GM18909 (cell line): Measurements from ENCODE around the gene SPTLC1.
"Not testable (repeated sequence)": the region's sequence is repeated elsewhere in the genome, so short reads cannot be mapped to it uniquely, and the experiment has no call there.

Source experiments
- ATAC-seq: cut with Tn5 transposase; IDR thresholded peaks from one replicate; pipeline ENCODE4 v1.9.1; 2021; ENCODE audit warnings: mild to moderate bottlenecking; ENCODE audit not compliant: unreplicated experiment, poor library complexity

SPTLC1 gene

DNA sequence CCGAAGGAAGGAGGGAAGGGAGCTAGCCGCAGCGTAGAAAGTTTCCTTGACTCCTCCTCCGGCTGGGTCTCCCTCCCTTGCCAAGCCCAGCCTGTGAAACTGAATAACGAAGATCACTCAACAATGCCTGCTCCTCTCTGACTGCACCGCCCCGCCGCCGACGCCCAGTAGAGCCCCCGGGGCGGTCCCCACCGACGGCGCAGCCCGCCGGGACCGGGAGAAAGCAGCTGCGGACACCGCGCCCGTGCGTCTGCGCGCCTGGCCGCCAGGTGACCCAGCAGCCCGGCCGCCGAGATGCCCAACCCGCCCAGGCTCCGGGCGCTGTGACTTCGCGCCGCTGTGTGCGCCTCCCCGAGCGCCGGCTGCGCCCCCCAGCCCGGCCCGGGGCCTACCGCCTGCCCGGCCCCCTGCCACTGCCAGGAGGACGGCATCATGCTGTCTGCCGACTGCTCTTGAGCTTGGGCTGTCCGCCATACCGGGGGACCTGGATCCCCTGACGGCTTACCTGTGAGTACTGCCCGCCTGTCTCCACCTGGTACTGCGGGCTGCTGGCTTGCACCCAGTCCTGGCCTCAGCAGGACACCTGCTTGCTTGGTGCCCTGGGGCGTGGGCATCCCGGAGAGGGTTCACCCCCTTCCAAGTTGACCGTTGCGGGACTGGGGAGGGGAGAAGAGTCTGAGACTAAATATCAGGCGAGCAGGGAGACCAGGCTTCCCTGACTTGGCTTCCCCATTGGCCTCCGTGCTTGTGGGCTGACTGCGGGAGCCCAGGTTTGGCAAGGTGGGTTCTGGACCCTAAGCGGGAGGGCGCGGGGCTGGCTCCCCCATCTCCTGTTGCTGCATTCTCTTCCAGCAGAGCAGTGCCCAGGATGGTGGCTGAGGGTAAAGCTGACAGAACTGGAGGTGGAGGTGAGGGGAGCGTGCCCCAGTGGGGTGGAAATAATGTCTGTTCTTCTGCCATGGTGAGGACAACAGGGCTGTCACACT is 26.2 kb upstream of the SPTLC1 start:
- no peak for ATAC-seq

DNA sequence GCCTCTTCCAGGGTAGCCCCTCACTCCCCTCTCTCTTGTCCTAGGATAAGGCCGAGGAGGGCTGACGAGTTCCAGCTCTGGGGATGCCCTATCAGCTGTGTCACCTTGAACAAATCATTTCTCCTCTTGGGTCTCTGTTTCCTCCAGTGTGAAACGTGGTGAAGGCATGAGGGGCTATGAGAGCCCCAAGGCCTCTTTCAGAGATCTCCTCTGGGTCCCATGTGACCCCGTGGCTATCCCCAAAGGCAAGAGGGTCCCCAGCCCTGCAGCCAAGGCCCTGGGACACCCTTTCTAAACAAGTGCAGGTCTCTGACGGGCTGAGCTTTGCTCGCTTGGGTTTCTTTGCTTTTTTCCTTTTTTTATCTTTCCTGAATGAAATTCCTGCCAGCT is 25.5 kb upstream of the SPTLC1 start:
- no peak for ATAC-seq

DNA sequence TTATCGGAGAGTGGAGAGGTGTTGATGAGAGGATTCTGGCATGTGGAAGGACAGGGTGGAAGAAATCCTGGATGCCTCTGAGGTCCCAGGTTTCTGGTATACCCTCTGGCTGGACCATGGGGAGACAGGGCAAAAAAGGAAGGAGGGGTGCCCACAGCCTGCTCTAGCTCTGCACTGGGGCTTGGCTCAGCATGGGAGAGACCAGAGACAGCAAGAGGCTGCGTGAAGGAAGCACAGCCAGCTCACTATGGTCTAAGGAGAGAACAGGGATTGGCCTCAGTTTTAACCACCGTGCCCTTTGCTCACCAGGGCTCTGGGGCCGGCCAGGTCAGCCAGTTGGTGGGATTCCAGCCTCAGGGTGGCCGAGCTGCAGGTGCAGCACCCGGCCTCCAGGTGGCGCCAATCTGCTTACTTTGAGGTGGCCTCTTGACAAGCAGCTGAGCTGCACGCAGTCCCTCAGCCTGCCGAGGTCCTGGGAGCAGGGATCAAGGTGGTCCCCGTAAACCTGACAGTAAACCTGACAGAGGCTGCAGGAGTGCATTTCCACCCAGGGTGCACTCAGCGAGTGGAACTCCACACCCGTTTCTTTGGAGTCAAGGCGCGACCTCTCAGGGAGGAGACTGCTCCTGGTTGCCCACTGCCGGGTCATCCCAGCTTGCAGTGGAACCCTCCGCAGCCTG is 25.0 kb upstream of the SPTLC1 start:
- ATAC-seq = peak; percentile 51

DNA sequence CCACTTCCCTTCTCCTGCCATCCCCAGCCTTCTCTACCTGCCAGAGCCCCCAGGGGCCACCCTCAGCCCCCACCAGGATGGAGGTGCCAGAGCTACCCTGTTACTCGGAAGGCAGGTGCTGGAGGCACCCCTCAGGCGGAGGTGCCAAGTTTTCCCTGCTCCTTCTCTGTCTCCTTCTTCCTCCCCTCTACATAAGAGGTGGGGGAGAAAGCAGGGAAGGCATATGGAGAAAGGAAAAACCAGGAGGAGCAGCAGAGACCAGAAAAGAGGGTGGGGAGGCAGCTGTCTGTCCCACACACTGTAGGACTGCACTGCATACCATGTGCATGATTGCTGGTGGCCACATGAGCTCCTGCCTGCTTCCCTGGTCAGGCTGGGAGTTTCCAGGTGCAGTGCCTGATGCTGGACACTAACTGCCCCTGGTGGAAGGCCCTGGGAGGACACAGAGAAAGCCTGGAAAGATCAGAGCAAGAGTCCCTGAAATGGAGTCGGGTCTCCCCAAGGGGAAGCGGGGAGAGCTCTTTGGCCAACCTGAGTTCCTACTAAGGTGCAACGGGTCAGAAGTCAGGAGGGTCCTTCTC is 23.8 kb upstream of the SPTLC1 start:
- ATAC-seq = not testable (repeated sequence)

DNA sequence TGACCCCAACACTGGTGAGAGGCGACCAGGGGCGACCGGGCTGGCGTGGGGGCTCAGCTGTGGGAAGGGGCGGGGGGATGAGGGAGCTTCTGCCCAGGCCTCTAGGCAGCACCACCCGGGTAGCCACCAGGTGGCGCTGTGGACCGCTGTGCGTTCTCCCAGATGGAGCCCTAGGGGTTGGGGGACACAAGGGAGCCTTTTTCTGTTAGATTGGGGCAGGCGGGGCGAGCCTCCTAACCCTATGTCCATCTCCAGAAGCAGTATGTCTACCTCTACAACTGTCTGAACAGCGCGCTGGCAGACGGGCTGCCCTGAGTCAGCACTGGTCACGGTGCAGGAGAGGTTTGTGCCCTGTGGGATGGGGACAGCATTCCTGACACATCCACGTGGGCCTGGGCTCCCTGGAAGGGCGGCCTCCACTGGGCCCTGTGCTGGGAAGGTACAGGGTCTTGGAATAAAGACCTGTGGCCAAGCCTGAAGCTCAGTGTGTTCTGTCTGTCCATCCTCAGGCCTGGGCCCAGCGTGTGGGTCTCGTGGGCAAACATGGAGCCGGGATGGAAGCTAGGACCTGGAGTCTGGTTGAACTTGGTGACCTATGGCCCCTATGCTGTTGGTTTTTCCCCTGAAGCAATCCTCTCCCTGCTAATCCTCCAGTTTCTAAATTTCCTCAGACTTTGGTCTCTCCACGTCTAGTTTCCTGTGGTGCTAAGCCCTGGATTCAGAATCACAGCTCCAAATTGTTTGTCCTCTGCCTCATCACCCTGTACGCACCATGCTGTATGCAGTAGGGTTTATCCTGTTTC is 23.1 kb upstream of the SPTLC1 start:
- ATAC-seq = no peak

DNA sequence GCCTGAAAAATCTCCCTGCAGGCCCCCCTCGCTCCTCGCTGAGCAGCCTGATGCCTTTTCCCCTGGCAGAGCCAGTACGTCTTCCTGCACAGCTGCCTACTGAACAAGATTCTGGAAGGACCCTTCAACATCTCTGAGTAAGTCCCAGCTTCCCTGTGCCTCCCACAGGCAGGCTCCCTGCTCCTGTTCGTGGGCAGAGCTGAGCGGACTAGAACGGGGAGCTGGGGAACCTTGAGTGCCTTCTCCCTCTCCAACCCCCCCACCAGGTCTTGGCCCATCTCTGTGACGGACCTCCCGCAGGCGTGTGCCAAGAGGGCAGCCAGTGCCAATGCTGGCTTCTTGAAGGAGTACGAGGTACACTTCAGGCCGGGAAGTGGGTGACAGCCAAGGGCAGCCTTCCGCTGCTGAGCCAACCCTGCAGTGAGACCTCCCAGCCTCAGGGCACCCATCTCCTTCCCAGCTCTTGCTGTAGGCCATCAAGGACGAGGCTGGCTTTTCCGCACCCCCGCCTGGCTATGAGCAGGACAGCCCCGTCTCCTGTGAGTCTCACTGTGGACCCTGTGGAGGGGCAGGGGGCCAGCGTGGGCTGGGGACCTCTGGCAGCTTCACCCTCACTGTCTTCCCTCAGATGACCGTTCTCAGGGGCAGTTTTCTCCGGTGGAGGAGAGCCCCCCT is 21.1 kb upstream of the SPTLC1 start:
- no peak for ATAC-seq

DNA sequence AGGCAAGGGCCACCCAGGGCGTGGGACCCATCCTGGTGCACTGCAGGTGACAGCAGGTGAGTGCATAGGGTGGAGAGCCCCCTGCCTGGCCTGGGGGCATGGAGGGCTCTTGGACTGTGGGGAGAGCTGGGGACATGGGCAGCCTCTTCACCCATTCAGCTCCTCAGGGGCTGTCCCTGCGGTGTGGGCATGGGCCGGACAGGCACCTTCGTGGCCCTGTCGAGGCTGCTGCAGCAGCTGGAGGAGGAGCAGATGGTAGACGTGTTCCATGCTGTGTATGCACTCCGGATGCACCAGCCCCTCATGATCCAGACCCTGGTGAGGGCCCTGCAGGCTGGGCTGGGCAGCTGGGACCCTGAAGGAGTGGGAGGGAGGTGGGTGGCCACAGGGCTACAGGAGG is 20.4 kb upstream of the SPTLC1 start:
- ATAC-seq = no peak

DNA sequence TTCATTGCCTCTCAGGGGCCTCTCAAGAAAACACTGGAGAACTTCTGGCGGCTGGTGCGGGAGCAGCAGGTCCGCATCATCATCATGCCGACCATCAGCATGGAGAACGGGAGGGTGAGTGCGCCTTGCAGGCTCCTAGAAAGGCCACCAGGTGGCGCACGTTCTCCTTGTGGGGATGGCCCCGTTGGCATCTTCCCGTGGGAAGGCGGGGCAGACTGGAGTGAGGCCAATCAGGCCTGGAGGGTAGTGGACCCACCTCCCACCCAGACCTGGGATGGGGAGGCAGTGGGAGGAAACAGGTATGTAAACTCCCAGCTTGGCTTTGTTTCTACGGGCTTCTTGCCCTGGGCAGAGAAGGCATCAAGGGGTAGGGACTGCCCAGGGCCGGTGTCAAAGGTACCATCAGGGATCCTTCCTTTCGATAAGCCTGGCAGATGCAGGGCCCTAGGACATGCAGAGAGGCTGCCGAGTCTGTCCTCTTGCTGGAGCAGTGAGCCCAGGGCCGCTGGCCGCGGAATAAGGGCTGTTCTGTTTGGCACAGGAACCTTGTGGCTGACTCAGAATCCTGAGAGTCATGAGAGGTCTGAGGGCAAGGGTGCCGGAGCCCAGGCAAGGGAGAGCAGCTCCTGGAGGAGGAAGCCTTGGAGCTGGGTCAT is 18.9 kb upstream of the SPTLC1 start:
- peak; percentile 71 for ATAC-seq

DNA sequence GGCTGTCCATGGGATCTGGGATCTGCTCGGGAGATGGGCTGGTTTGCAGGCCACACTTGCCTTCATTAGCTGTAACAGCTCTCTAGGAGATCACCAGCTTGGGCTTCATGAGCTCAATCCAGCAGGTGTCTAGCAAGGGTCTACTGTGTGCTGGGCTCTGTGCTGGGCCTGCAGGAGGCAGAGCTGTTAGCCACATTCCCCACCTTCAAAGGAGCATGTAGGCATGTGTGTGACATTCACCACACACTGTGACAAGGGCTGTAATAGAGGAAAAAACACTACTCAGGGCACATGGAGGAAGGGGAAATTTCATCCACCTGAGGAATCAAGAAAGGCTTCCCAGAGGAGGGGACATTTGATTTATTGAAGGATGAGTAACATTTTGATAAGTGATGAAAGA is 17.7 kb upstream of the SPTLC1 start:
- ATAC-seq = not testable (repeated sequence)

DNA sequence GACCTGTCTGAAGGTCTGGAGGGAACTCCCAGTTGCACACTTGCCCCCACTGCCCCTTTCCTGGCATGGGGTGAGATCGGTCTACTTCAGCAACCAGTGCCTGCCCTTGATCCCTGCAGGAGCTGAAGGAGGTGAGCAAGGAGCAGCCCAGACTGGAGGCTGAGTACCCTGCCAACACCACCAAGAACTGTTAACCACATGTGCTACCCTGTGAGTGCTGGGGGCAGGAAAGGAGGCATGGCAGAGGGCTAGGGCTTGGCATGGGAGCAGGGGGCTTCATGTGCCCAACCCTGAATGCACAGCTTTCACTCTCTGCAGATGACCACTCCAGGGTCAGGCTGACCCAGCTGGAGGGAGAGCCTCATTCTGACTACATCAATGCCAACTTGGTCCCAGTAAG is 17.3 kb upstream of the SPTLC1 start:
- no peak for ATAC-seq

DNA sequence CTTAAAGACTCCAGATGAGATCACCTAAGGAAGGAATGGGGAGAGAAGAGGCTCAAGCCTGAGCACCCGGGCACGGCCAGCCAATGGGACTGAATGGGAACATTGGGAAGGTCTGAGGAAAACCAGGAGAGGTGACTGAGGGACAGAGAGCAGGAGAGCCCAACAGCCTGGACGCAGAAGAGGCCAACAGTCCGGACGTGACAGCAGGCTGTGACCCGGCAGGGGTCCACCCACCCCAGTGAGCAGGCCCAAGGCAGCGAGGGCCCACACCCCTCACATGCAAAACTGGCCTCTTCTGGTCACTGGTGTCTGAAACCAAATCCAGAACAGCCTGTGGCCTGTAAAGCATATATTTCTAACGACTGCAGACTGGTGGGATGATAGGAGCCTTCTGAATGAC is 7.6 kb upstream of the SPTLC1 start:
- no peak for ATAC-seq

DNA sequence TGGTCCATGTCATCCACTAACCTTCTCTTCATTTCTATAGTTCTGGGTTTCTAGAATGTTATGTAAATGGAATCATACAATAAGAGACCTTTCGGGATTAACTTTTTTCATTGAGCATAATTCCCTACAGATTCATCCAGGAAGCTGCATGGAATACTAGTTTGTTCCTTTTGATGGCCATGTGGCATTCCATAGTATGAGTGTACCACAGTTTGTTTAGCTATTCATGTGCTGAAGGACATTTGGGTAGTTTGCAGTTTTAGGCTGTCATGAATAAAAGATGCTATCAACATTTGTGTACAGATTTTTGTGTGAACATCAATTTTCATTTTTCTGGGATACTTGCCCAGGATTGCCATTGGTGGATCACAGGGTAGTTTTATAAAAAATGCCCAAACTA is 6.8 kb upstream of the SPTLC1 start:
- ATAC-seq = no peak

DNA sequence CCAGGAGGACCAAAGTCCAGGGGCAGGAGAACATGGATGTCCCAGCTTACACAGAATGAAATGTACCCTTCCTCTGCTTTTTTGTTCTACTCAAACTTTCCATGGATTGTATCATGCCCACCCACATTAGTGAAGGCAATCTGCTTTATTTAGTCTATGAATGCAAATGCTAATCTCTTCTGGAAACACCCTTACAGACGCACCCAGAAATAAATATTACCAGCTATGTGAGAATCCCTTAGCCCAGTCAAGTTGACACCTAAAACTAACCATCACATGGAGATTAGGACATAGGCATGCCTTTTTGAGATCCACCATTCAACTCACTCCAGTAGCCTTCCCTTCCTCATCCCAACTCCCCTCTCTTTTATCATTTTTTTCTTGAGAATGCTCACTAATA is 6.1 kb upstream of the SPTLC1 start:
- no peak for ATAC-seq

DNA sequence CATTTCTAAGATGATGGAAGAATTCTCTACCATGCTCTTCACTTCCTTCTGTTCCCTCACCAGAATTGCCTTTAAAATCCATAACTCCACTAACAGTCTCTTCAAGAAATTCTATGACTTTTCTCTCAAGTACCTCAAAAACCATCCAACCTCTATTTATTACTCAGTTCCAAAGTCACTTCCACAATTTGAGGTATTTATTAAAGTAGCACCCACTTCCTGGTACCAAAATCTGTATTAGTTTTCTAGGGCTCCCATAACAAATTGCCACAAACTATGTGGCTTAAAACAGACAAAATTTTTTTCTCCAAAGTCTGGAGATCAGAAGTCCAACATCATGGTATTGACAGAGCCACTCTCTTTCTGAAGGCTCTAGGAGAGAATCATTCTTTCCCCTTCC is 4.9 kb upstream of the SPTLC1 start:
- ATAC-seq = no peak

DNA sequence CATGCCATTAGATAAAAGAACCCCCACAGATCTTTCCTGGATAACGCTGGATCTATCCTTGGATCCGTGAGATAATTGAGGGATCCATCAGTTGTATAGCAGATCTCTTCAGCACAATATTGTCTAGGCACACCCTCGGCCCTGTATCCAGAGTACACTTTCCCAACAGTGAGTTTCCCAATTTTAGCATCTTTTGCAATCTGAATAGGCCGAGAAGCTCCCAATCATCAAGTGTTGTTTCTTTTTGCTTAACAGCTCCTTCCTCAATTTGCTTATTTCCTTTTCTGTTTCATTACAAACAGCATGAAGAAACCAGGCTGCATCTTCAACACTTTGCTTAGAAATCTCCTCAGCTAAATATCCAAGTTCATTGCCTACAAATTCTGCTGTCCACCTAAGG is 4.4 kb upstream of the SPTLC1 start:
- ATAC-seq = no peak

DNA sequence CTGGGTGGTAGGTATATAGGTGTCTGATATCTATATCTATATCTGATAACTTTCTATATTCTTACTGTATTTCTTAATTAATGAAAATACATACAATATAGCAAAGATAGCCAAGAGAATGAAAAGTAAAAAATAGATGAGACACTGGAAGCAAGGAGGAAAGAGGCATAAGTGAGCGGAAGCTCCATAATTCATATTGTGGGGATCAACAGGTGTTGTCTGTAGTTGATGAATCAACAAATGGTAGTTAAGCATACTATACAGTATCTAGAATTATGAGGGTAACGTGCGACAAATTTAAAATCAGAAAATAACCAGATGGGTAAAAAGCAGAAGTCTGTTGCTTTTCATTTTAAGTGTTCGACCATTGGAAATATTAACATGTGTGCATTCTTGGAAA is 7.1 kb downstream of the SPTLC1 start:
- ATAC-seq = no peak

DNA sequence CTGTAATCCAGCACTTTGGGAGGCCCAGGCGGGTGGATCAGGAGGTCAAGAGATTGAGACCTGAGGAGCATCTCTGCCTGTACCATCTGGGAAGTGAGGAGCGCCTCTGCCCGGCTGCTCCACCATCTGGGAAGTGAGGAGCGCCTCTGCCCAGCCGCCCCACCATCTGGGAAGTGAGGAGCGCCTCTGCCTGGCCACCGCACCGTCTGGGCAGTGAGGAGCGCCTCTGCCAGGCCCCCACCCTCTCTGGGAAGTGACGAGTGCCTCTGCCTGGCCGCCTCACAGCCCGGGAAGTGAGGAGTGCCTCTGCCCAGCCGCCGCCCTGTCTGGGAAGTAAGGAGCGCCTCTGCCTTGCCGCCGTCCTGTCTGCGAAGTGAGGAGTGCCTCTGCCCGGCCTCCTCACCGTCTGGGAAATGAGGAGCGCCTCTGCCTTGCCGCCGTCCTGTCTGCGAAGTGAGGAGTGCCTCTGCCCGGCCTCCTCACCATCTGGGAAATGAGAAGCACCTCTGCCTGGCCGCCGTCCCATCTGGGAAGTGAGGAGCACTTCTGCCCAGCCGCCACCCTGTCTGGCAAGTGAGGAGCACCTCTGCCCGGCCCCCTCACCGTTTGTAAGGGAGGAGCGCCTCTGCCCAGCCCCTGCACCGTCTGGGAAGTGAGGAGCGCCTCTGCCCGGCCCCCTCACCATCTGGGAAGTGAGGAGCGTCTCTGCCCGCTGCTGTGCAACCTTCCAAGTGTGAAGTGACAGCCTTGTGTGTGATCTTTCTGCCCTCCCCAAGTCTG is 9.6 kb downstream of the SPTLC1 start:
- ATAC-seq = not testable (repeated sequence)

DNA sequence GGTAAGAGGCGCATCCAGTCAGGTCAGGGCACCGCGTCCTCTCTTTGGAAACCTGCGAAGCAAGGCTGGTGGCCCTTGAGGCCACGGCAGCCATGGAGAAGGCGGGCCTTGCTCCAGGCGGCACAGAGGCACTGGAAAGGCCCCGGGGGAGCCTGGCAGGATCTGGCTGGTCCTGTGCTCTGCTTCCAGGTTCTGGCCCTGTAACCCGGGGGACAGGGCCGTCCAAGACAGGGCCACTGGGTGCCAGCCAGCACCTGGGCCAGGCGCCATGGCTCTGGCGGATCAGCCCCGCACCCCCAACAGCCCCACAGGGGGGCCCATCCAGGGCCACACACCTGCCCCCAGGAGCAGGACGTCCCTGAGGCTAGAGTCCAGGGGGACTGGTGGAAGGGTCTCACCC is 11.6 kb downstream of the SPTLC1 start:
- ATAC-seq = not testable (repeated sequence)
